IPS-18c (cell line): Measurements from ENCODE around the gene EHD4.

Experiments used
- H3K4me3 ChIP-seq: 2 replicates; pipeline ENCODE4 v1.7.0; 2013; ENCODE audit warnings: low read depth, mild to moderate bottlenecking, low read length, moderate library complexity; ENCODE audit not compliant: insufficient read depth
- H3K9me3 ChIP-seq: one replicate; pipeline ENCODE4 v1.6.1; 2013; ENCODE audit warnings: mild to moderate bottlenecking, low read length, moderate library complexity; ENCODE audit not compliant: control insufficient read depth, insufficient read depth

Gene EHD4

GRCh38 chr15:41984622-41985021 is 12.3 kb upstream of the EHD4 start:
- Histone ChIP-seq H3K4me3 (no peak overlapping the region), H3K9me3 (no peaks in the 10 kb centered on the region)

GRCh38 chr15:41983621-41984571 is 11.5 kb upstream of the EHD4 start:
- H3K9me3 ChIP-seq, result no peaks in the 10 kb centered on the region

GRCh38 chr15:41983221-41983620 is 10.9 kb upstream of the EHD4 start:
- H3K4me3 ChIP-seq, result no peak overlapping the region
- H3K9me3 ChIP-seq, result no peaks in the 10 kb centered on the region

More at GRCh38 chr15:41983621-41984571, 11.5 kb upstream of the EHD4 start:
- no peak overlapping the region for H3K4me3 ChIP-seq

GRCh38 chr15:41982133-41982930 is 10.0 kb upstream of the EHD4 start:
- Histone ChIP-seq H3K9me3 (no peaks in the 10 kb centered on the region), H3K4me3 (no peak overlapping the region)

- H3K4me3 ChIP-seq, result no peak overlapping the region
- H3K9me3 ChIP-seq, result no peaks in the 10 kb centered on the region
Measured at GRCh38 chr15:41981371-41982132, 9.2 kb upstream of the EHD4 start.

GRCh38 chr15:41980654-41981323 is 8.4 kb upstream of the EHD4 start:
- Histone ChIP-seq H3K4me3 (no peak overlapping the region), H3K9me3 (no peaks in the 10 kb centered on the region)

GRCh38 chr15:41979493-41980266 is 7.3 kb upstream of the EHD4 start:
- Histone ChIP-seq H3K9me3 (no peaks in the 10 kb centered on the region), H3K4me3 (no peak overlapping the region)

GRCh38 chr15:41978534-41978933 is 6.2 kb upstream of the EHD4 start:
- H3K4me3 ChIP-seq, result no peak overlapping the region

GRCh38 chr15:41977757-41978383 is 5.5 kb upstream of the EHD4 start:
- Histone ChIP-seq H3K9me3 (no peaks in the 10 kb centered on the region), H3K4me3 (no peak overlapping the region)

More at GRCh38 chr15:41978534-41978933, 6.2 kb upstream of the EHD4 start:
- no peaks in the 10 kb centered on the region for H3K9me3 ChIP-seq

GRCh38 chr15:41975669-41976068 is 3.3 kb upstream of the EHD4 start:
- Histone ChIP-seq H3K9me3 (no peaks in the 10 kb centered on the region), H3K4me3 (no peak overlapping the region)

- Histone ChIP-seq H3K4me3 (no peak overlapping the region), H3K9me3 (no peaks in the 10 kb centered on the region)
Measured at GRCh38 chr15:41974041-41974440, 1.7 kb upstream of the EHD4 start.

- Histone ChIP-seq H3K9me3 (no peaks in the 10 kb centered on the region), H3K4me3 (peak overlapping the region; percentile 90)
Measured at GRCh38 chr15:41971895-41972252, 483 bp downstream of the EHD4 start.

- peak overlapping the region; percentile 90 for H3K4me3 ChIP-seq
- H3K9me3 ChIP-seq, result no peaks in the 10 kb centered on the region
Measured at GRCh38 chr15:41971089-41971894, 1.1 kb downstream of the EHD4 start.

GRCh38 chr15:41970456-41970855 is 1.9 kb downstream of the EHD4 start:
- no peaks in the 10 kb centered on the region for H3K9me3 ChIP-seq

GRCh38 chr15:41969851-41970431 is 2.4 kb downstream of the EHD4 start:
- Histone ChIP-seq H3K9me3 (no peaks in the 10 kb centered on the region), H3K4me3 (no peak overlapping the region)

More at GRCh38 chr15:41970456-41970855, 1.9 kb downstream of the EHD4 start:
- no peak overlapping the region for H3K4me3 ChIP-seq
